Measurements from ENCODE around the gene RETSAT. TPM values are rescaled to one million over a fixed set of nuclear protein-coding genes. Genes with fewer than 3 reads are reported as not detected.
"Not testable (repeated sequence)": the region's sequence is repeated elsewhere in the genome, so short reads cannot be mapped to it uniquely, and the experiment has no call there.

Gene RETSAT
- total RNA-seq, 1 donor from 2014 or later, result 31.2 TPM

- DNase-seq (no peak), ATAC-seq (peak; percentile 18)
- intact Hi-C loops (cut with micrococcal nuclease), result no loop called here
These were observed 35.9 kb downstream of the RETSAT start for GRCh38 chr2:85318222-85319074.

DNA sequence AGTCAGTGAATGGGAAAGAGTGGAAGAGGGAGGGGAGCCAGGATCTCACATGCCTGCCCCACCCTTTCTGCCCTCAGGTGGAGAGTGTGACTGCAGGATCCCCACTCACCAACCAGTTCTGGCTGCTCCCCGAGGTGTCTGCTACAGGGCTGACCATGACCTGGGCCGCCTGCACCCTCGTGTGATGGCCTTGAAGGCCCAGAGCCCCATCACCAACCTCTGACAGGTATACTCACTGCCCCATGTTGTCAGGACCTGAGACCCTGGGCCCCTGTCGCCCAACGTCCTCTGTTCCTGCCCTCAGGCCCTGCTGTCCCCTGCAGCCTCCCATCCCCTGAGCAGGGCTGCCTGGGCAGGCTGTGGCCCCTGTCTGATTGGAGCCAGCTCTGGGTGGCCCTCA, 38.4 kb downstream of the RETSAT start:
- ATAC-seq; DNase-seq; intact Hi-C loops (cut with micrococcal nuclease): not testable (repeated sequence)

DNA sequence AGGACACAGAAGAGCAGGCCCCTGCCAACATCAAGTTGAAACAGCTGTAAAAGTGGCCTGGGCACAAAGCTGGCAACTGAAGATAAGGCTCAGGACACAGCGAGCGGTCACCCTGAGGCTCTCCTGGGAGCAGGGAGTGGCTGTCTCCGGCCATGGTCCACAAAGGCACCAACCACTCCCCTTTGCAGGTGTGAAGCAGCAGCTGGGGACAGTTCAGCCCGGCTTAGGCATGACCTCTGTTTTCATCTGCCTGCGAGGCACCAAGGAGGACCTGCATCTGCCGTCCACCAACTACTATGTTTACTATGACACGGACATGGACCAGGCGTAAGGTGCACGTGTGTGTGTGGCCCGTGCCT, 39.5 kb downstream of the RETSAT start:
- intact Hi-C loops (cut with micrococcal nuclease), result no loop called here
- ATAC-seq (peak; percentile 36), DNase-seq (no peak)

DNA sequence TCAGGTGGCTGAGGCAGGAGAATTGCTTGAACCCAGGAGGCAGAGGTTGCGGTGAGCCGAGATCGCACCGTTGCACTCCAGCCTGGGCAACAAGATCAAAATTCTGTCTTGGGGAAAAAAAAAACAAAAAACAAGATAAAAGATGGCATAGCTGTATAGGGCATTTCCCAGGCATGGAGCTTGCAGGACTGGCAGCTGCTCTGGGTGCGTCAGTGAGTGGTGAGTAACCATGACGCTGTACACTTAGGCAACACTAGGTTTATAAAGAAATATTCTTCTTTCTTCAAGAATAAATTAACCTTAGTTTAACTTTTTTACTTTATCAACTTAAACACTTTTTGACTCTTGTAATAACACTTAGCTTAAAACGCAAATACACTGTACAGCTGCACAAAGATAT, 41.9 kb downstream of the RETSAT start:
- intact Hi-C loops (cut with micrococcal nuclease), result no loop called here
- no peak for ATAC-seq
- DNase-seq, result no peak

- intact Hi-C loops (cut with micrococcal nuclease), result no loop called here
- DNase-seq (no peak), ATAC-seq (no peak)
These were observed 44.0 kb downstream of the RETSAT start for GRCh38 chr2:85310330-85310729.

DNA sequence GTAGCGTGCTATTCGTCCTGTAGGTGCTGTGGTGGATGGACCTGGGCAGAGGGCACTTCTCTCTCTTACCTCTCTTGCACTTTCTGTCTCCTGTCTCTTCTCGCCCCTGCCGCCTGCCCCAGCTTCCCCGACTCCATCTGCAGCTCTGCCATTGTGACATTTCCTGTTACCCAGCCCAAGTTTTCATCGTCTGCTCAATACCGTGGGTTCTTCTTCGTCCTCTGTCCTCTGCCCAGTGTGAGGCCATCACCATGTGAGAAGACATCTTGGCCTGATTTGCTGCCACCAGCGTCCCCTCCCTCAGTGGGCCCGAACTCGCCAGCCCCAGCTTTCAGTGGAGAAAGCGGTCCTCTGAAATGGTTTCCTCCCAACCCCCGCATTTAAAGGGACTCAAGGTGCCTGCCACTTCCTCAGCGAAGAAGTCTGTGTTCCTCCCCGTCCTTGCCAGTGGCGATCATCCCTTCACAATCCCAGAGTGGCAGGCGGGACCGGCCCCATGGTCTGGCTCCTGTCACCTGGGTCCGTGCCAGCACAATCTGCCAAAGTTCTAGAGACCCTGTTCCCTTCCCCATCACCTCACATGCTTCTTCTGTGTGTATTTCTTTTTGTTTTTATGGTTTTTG, 44.5 kb downstream of the RETSAT start:
- DNase-seq, result no peak
- intact Hi-C loops (cut with micrococcal nuclease), result no loop called here
- ATAC-seq, result no peak

DNA sequence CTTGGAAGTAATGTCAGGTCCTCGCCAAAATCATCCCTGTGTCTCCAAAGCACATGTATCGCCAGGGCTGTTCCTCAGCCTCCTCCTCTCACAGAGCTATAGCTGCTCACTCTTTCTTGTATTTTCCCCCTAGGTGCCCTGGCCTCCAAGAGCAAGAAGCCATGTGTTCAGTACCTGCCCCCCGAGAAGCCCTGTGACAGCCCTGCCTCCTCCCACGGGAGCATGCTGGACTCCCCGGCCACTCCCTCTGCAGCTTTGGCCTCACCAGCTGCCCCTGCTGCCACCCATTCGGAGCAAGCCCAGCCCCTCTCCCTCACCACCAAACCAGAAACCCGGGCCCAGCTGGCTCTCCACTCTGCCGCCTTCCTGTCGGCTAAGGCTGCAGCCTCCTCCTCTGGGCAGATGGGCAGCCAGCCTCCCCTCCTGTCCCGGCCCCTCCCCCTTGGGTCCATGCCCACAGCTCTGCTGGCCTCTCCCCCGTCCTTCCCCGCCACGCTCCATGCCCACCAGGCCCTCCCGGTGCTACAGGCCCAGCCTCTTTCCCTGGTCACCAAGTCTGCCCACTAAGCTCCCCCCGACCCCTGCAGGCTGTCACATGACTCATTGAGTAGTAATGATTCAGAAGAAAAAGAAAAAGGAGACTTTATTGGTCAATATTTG, 45.3 kb downstream of the RETSAT start:
- intact Hi-C loops (cut with micrococcal nuclease), result no loop called here
- ATAC-seq (peak; percentile 59), DNase-seq (peak; percentile 70)

DNA sequence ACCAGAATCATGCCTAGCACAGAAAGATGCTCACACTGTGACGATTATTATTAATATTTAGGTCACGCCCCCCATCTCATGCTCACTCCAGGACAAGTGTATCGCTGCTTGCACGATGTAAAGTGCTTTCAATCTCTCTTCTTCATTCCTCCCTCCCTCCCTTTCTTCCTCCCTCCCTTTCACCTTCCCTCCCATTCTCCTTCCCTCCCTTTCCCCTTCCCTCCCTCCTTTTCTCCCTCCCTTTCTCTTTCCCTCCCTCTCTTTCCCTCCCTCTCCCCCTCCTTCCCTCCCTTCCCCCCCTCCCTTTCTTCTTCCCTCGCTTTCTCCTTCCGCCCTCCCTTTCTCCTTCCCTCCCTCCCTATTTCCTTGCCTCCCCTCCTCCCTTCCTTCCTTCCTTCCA, 46.1 kb downstream of the RETSAT start:
- no peak for ATAC-seq
- intact Hi-C loops (cut with micrococcal nuclease), result no loop called here
- no peak for DNase-seq

- no peak for DNase-seq
- intact Hi-C loops (cut with micrococcal nuclease), result no loop called here
These were observed 46.8 kb downstream of the RETSAT start for GRCh38 chr2:85307527-85307897.

GRCh38 chr2:85303780-85304531, 50.4 kb downstream of the RETSAT start:
- DNase-seq, result no peak
- intact Hi-C loops (cut with micrococcal nuclease), result no loop called here
- no peak for ATAC-seq

More at GRCh38 chr2:85307527-85307897, 46.8 kb downstream of the RETSAT start:
- no peak for ATAC-seq

DNA sequence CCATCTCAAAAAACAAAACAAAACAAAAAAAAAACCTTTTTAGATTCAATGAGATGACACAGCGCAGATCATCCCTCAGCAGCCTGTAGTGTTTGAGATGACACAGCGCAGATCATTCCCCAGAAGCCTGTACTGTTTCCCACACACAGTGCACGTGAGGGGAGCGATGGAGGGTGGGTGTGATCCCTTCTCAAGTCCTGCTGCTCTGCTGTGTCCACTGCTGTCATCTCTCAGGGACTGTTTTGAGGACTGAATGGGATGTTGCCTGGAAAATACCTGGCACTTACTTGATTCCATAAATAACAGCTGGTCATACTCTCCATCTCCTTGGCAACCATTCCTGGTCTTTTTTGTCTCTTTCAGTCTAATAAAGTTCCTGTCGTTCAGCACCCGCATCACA, 52.2 kb downstream of the RETSAT start:
- no peak for DNase-seq
- peak; percentile 44 for ATAC-seq
- intact Hi-C loops (cut with micrococcal nuclease), result no loop called here

Other genes with a start within 250 kb of the RETSAT start
- gene TCF7L1, start 221.1 kb downstream of the RETSAT start, total RNA-seq, result 7.1 TPM
- gene TGOLN2, start 26.5 kb downstream of the RETSAT start, total RNA-seq, result 66.9 TPM
- 10.4 TPM for gene ELMOD3, start 241 bp upstream of the RETSAT start, total RNA-seq
- gene CAPG, start 55.8 kb upstream of the RETSAT start, total RNA-seq, result 6.1 TPM
- not detected for gene SH2D6, start 64.2 kb upstream of the RETSAT start, total RNA-seq
- 130 TPM for gene MAT2A, start 184.6 kb upstream of the RETSAT start, total RNA-seq
- gene GGCX, start 207.0 kb upstream of the RETSAT start, total RNA-seq, result 28.1 TPM
- 17.1 TPM for gene VAMP8, start 223.1 kb upstream of the RETSAT start, total RNA-seq
- gene VAMP5, start 229.9 kb upstream of the RETSAT start, total RNA-seq, result 54.8 TPM
- gene RNF181, start 241.2 kb upstream of the RETSAT start, total RNA-seq, result 89.9 TPM
- 14.9 TPM for gene TMEM150A, start 248.2 kb upstream of the RETSAT start, total RNA-seq

All from left ventricle myocardium superior (tissue), 1 donor.